PC-9 (cell line): ENCODE data around the gene SF3B4. TPM values are rescaled to one million over a fixed set of nuclear protein-coding genes. Genes with fewer than 3 reads are reported as not detected.

Experiments
- BruUV-seq: library from RNA; stranded (reverse); fragments of 400-500 nt; replicated peaks from 2 replicates; lab custom pipeline; 2021; lab: Mats Ljungman, UMichigan
- CTCF ChIA-PET: fragments of 300-600 bp; sonication (Branson Sonifier 250); formaldehyde crosslinking; loops from one replicate; lab custom pipeline; 2022; ENCODE audit warnings: antibody characterized with exemption; lab: Charles Lee
- POLR2A ChIA-PET: fragments of 300-600 bp; sonication (Branson Sonifier 250); formaldehyde crosslinking; loops from one replicate; lab custom pipeline; 2022; ENCODE audit warnings: antibody characterized with exemption; ENCODE audit not compliant: unreplicated experiment; lab: Charles Lee
- DNase-seq, 2 experiments: peaks; one replicate each; pipeline versions ENCODE4 v3.0.0 to v3.0.0-alpha.2; 2015 to 2022; ENCODE audit warnings: mixed read lengths in 1 of 2
- H2AFZ ChIP-seq: fragments of 200-600 bp; sonication (generic); 2 replicates; pipeline ENCODE4 v1.8.1; 2017; ENCODE audit warnings: antibody characterized with exemption
- H3F3A ChIP-seq: fragments of 200-600 bp; sonication (generic); 2 replicates; pipeline ENCODE4 v1.8.1; 2017; ENCODE audit warnings: antibody characterized with exemption, mild to moderate bottlenecking, low read depth; ENCODE audit not compliant: insufficient read depth
- H3K27ac ChIP-seq: fragments of 200-600 bp; sonication (generic); 2 replicates; pipeline ENCODE4 v1.6.1; 2016; ENCODE audit warnings: mixed run types
- H3K27me3 ChIP-seq: fragments of 200-600 bp; sonication (generic); 2 replicates; pipeline ENCODE4 v1.6.1; 2016; ENCODE audit warnings: low read depth, mixed run types; ENCODE audit not compliant: insufficient read depth
- H3K36me3 ChIP-seq: fragments of 200-600 bp; sonication (generic); 2 replicates; pipeline ENCODE4 v1.6.1; 2016; ENCODE audit warnings: low read depth, mixed run types
- H3K4me1 ChIP-seq: fragments of 200-600 bp; sonication (generic); replicated peaks from 2 replicates; pipeline ENCODE4 v1.6.1; 2016; ENCODE audit warnings: mixed run types; ENCODE audit not compliant: insufficient read depth
- H3K4me2 ChIP-seq: fragments of 200-600 bp; sonication (generic); 2 replicates; pipeline ENCODE4 v1.6.1; 2017; ENCODE audit warnings: mixed run types
- H3K4me3 ChIP-seq: fragments of 200-600 bp; sonication (generic); 2 replicates; pipeline ENCODE4 v1.6.1; 2016; ENCODE audit warnings: mixed run types
- H3K79me2 ChIP-seq: fragments of 200-600 bp; sonication (generic); 2 replicates; pipeline ENCODE4 v1.6.1; 2017; ENCODE audit warnings: low read depth, mixed run types
- H3K9me2 ChIP-seq: fragments of 200-600 bp; sonication (generic); 2 replicates; pipeline ENCODE4 v1.8.1; 2017; ENCODE audit warnings: mild to moderate bottlenecking; ENCODE audit not compliant: insufficient read depth
- H3K9me3 ChIP-seq: fragments of 200-600 bp; sonication (generic); 2 replicates; pipeline ENCODE4 v1.8.1; 2016; ENCODE audit warnings: low read depth; ENCODE audit not compliant: insufficient read depth
- H4K20me1 ChIP-seq: fragments of 200-600 bp; sonication (generic); 2 replicates; pipeline ENCODE4 v1.8.1; 2017; ENCODE audit not compliant: insufficient read depth
- EZH2 ChIP-seq: fragments of 200-600 bp; sonication (generic); IDR thresholded peaks from 2 replicates; pipeline ENCODE4 v1.8.0; 2017; ENCODE audit warnings: antibody characterized with exemption, low read depth
- intact Hi-C: fragments of 100-400 bp; cut with micrococcal nuclease; formaldehyde crosslinking; loops from one replicate; pipeline ENCODE4 v1.10.0; 2022; ENCODE audit not compliant: unreplicated experiment
- total RNA-seq: library from RNA; stranded (reverse); gene quantifications from 2 replicates; pipeline ENCODE4 v1.2.3, GENCODE V29; 2021
- TF ChIP-seq, protein P1 (sequence below): fragments of 200-600 bp; sonication (generic); conservative IDR thresholded peaks from 2 replicates; pipeline ENCODE4 v1.6.1; 2017; ENCODE audit warnings: mixed run types, antibody characterized with exemption, mild to moderate bottlenecking, moderate library complexity

The SF3B4 gene
- total RNA-seq, 1 experiment from 2014 or later = 73.1 TPM

GRCh38 chr1:149925345-149925744 lies 2.3 kb downstream of the SF3B4 start:
- Histone ChIP-seq H3K4me3 (no peak overlapping the region), H3K4me2 (peak overlapping the region; percentile 88; the same call in 1 of the 2 replicates), H3K4me1 (peaks cover 21% of the 10 kb centered on the region), H3K9me3 (no peaks in the 10 kb centered on the region), H3K27me3 (no peaks in the 10 kb centered on the region), H3K27ac (no peak overlapping the region), H3F3A (peaks cover 43% of the 10 kb centered on the region), H4K20me1 (peaks cover 7% of the 10 kb centered on the region), H3K79me2 (peaks cover 32% of the 10 kb centered on the region), H2AFZ (no peak overlapping the region), H3K36me3 (peaks cover 35% of the 10 kb centered on the region), H3K9me2 (no peaks in the 10 kb centered on the region)
- DNase-seq = no peak
- no TSS peak for BruUV-seq
- CTCF ChIA-PET = no interaction called here
- intact Hi-C loops = no loop called here
- POLR2A ChIA-PET = interaction anchor here (0.7 kb wide), 1 partner anchor 12 kb away, joined by 4 read pairs; no protein-coding TSS in a partner anchor
- TF ChIP-seq, protein P1, sequence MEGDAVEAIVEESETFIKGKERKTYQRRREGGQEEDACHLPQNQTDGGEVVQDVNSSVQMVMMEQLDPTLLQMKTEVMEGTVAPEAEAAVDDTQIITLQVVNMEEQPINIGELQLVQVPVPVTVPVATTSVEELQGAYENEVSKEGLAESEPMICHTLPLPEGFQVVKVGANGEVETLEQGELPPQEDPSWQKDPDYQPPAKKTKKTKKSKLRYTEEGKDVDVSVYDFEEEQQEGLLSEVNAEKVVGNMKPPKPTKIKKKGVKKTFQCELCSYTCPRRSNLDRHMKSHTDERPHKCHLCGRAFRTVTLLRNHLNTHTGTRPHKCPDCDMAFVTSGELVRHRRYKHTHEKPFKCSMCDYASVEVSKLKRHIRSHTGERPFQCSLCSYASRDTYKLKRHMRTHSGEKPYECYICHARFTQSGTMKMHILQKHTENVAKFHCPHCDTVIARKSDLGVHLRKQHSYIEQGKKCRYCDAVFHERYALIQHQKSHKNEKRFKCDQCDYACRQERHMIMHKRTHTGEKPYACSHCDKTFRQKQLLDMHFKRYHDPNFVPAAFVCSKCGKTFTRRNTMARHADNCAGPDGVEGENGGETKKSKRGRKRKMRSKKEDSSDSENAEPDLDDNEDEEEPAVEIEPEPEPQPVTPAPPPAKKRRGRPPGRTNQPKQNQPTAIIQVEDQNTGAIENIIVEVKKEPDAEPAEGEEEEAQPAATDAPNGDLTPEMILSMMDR = no peak
- no peak for TF ChIP-seq EZH2

GRCh38 chr1:149923626-149924025 lies 4.0 kb downstream of the SF3B4 start:
- DNase-seq = no peak
- Histone ChIP-seq H3K27ac (no peak overlapping the region), H3K4me1 (peaks cover 17% of the 10 kb centered on the region), H3K4me2 (no peak overlapping the region), H3K9me2 (no peaks in the 10 kb centered on the region), H2AFZ (no peak overlapping the region), H3K9me3 (no peaks in the 10 kb centered on the region), H3K4me3 (no peak overlapping the region), H4K20me1 (peaks cover 7% of the 10 kb centered on the region), H3F3A (peaks cover 43% of the 10 kb centered on the region), H3K36me3 (peaks cover 35% of the 10 kb centered on the region), H3K27me3 (no peaks in the 10 kb centered on the region), H3K79me2 (peaks cover 32% of the 10 kb centered on the region)
- intact Hi-C loops = no loop called here
- no TSS peak for BruUV-seq
- ChIA-PET POLR2A (no interaction called here), CTCF (no interaction called here)
- TF ChIP-seq EZH2 = no peak
- TF ChIP-seq, protein P1 = no peak

DNA sequence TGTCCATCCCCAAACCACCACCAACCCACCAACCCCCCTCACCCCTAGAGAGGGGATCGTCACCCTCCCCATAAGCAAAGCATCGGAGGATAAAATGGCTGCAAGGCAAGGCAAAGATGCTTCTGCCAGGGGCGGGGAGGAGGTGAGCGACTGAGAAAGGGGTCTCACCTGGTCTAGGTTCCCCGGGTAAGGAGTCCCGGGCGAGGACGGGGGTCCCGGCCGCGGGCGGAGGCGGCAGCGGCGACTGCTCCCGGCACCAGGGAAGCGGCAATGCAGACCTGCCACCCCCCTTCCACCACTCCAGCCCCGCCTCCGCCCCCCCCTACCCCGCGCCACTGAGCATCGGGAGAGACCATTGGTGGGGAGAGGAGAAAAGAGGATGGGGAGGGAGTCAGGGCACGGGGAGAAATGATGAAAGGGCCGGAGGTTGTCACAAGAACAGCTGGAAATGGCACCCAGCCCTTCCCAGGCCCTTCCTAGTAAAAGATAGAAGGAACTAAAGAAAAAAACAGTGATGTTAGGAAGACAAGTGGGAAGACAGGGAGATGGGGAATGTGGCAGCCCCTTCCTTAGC lies 9.9 kb downstream of the SF3B4 start, which contains the start of gene SV2A:
Gene SV2A (minus strand): TSS at position 274 of the 574 bp plus-strand sequence. CDS start 4,004 bp downstream, outside the sequence.
- H3F3A ChIP-seq = peaks cover 19% of the 10 kb centered on the region; the same call in 1 of the 2 replicates
- H3K27me3 ChIP-seq = no peaks in the 10 kb centered on the region
- no peak for DNase-seq
- no peak within 1 kb of the TSS for H3K4me3 ChIP-seq
- no peaks in the 10 kb centered on the region for H4K20me1 ChIP-seq
- no peaks in the 10 kb centered on the region for H3K9me3 ChIP-seq
- H3K4me2 ChIP-seq = no peak within 1 kb of the TSS
- no peaks in the 10 kb centered on the region for H3K4me1 ChIP-seq
- ChIA-PET CTCF (no interaction called here), POLR2A (no interaction called here)
- no peak within 1 kb of the TSS for H2AFZ ChIP-seq
- peaks cover 4% of the 10 kb centered on the region; the same call in 1 of the 2 replicates for H3K36me3 ChIP-seq
- H3K79me2 ChIP-seq = no peaks in the 10 kb centered on the region
- no peak within 1 kb of the TSS for H3K27ac ChIP-seq
- intact Hi-C loops = no loop called here
- BruUV-seq = no TSS peak
- no peak for TF ChIP-seq EZH2
- TF ChIP-seq, protein P1 = no peak
- no peaks in the 10 kb centered on the region for H3K9me2 ChIP-seq
